ENCODE results near the gene LZTFL1.

The LZTFL1 gene

DNA sequence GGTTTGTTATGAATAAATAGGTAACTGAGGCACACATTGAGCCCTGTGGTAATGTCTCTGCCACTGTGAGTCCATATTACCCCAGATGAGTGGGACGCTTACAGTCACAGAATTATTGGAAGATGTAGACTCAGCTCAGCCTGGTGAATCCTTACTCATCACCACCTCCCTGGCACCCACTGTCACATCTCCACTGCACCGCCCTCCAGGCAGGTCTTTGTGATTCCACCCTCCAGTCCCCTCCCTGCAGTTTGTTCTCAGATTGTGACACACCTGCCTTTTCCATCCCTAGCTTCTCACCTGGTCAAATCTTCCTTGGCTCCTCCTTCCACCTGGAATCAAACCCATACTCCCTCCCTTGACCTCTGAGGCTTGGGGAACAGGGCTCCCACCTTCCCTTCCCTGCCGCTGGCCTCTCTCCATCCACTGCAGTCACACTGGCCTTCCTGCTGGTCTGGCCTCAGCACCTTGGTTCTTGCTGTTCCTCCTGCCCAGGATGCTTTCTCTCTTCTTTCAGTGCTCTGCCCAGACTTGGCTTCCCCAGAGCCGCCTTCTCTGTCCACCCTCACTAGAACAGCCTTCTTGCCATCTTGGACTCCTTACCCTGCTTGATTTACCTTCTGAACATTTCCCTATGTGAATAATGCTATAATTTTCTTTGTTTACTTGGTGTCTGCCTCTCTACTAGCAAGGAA lies 55.0 kb downstream of the LZTFL1 start:
- DNase-seq (ENCODE audit: low read depth, low spot score) = no peak

DNA sequence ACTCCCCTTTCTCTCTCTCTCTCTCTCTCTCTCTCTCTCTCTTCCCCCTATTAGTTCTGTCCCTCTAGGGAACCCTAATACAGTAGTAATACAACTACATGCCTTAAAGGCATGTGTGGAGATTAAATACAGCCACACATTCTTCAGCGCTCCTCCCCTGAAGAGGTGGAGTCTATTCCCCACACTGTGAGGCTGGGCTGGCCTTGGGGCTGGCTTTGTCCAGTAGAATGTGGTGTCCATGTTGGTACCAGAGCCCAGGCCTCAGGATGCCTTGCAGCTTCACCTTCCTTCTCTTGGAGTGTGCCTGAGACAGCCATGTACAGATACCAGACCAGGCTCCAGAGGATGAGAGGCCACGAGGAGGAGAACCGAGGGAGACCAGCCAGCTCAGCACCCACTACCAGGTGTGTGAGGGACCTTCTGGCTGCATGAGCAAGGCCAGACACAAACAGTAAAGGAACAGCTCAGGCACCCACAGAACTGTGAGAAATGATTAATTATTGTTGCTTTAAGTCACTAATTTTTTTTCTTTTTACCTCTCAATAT lies 56.2 kb downstream of the LZTFL1 start:
- no peak for DNase-seq (ENCODE audit: low read depth, low spot score)

DNA sequence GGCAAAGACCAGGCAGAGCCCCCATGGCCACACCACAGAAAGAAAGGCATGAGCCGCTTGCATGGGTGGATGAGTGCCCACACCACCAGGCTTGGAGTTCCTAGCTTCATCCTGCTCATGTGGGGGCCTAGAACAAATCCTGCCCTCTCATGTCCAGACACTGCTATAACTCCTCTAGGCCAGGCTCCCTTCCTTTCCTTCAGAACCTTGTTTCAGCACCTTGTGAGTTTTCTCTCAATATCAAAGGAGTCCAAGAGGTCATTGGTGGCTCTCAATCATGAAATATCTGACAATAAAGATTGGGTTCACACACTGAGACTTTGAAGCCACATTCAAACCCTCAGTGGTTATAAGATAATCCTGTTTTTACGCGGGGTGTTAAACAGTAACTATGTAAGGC lies 58.3 kb downstream of the LZTFL1 start:
- no peak for DNase-seq (ENCODE audit: low read depth, low spot score)

DNA sequence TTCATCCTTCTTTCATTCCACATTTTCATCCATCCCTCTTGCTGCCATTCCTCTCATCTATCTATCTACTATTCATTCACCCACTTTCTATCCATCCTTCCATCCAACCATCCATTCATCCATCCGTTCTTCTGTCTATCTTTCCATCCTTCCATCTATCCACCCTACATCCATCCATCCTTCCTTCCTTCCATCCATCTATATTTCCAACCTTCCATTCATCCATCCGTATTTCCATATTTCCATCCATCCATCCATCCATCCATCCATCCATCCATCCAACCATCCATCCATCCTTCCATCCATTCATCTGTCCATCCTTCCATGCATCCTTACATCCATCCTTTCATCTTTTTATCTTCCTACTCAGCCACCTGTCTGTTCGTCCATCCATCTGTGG lies 59.5 kb downstream of the LZTFL1 start:
- DNase-seq (ENCODE audit: low read depth, low spot score) = no peak

DNA sequence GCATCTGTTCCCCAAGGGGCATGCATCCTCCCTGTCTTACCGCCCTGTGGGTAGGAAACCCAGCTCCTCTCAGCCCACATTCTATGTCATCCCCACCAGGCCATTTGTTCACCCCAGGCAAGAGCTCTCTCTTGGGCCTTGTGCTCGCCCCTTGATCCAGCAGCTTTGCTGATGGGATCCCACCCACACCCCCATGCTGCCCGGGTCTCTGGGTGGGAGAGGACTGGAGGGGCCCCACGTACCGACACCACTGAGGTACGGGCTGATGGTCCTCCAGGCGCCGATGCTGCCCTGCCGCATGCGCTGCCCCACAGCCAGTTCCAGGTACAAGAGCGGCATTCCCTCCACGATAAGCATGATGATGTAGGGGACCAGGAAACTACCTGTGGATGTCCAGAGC lies 60.1 kb downstream of the LZTFL1 start:
- no peak for DNase-seq (ENCODE audit: low read depth, low spot score)

DNA sequence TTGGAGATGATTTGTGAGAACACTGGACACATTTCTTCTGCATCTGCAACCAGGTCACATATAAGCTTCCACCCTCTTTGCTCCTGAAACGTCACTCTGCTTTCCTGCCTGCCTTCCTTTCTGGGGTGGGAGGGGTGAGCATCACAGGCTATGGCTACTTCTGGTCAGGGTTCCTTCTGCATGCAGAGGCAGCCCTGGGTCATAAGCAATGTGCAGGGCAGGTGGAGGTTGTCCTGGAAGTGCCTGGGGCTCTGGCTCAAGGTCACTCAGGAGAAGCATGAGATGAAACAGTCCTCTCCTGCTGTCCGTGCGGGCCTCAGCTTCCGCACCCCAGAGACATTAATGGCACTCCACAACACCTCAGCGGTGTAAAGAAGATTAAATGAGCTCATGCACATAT lies 60.6 kb downstream of the LZTFL1 start:
- no peak for DNase-seq (ENCODE audit: low read depth, low spot score)

DNA sequence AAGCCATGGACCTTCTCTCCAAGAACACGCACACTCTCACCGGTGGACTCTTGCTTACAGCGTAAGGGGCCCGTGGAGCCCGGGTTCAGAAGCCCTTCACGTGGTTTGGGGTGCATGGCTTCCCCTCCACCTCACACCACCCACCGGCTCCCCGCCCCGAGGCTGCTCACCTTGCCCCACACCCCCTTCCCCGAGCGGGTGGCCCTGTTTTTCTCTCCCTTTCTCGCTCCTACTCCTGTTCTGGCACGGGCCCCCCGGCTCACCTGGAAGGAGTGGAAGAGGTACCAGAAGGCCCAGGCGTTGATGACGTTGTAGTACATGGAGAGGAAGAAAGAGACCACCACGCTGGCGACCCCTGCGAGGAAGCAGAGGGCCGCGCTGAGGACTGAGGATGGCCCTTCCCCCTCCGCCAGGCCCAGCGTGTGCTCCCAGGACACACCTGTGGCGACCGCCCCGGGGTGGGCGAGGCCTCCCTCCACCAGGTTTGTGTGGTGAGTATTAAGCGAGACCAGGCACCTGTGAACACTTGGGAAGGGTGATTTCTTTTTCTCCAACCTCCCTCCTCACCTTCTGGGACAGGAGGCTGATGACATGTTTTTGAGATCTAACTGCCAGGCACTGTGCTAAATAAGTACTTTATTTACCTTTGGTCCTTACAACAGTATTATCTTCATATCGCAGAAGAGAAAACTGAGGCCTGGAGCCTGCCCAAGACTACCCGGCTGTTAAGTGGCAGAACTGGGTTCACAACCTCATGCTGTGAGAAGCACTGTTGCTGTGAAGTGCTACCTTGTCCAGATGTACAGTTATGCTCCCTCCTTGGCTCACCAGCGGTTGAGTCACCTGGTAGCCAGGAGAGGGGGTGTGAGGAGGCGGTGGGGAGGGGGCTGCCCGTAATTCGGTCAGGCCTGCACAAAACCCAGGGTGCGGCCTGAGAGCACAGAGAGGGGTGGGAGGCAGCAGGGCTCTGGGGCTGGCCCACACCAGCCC lies 61.9 kb downstream of the LZTFL1 start:
- DNase-seq (ENCODE audit: low read depth, low spot score) = no peak

DNA sequence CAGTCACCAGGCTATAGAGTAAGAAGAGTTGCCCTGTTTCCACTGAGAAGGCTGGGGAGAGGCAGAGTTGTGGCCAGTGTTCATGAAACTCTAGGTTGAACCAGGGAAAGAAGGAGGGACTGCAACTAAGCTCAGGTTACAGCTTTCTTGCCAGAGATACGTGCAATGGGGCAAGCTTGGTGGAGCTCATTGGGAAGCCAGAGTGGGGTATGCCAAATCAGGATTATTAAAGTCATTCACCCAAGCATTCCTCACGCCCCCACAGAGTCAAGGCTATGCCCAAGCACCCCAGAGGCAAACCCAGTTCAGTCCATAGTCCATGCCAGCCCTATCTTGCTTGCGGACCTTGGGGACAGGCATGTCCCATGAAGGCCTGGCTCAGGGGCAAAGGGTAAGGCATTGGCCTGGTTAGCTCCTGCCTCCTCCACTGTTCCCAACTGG lies 63.1 kb downstream of the LZTFL1 start:
- no peak for DNase-seq (ENCODE audit: low read depth, low spot score)

DNA sequence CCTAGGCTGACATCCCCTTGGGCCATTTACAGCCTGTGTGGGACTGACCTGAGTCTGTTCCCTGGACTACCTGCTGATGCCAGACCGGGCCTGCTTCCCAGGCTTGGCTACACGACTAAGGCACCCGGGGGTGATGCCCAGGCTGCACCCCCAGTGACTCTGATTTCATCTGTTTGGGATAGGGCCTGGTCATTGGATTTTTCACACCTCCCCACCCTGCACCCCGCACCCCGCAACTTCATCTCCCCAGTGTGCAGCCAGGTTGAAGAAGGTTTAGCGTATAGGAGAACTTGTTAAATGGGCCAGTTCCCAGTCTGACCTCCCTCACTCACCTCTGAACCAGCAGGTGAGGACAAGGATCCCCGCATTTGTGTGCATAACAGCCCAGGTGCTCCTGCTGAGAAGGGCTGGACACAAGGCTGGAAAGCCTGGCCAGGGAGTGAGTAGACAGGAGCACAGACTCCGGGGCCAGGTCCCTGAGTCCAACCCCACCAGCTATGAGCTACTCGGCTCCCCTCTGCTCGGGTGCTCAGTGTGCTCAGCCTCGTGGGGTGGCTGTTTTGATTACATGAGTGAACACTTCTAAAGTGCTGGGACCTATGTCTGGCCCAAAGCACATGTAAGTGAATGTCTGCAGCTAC lies 64.1 kb downstream of the LZTFL1 start:
- DNase-seq (ENCODE audit: low read depth, low spot score) = no peak

DNA sequence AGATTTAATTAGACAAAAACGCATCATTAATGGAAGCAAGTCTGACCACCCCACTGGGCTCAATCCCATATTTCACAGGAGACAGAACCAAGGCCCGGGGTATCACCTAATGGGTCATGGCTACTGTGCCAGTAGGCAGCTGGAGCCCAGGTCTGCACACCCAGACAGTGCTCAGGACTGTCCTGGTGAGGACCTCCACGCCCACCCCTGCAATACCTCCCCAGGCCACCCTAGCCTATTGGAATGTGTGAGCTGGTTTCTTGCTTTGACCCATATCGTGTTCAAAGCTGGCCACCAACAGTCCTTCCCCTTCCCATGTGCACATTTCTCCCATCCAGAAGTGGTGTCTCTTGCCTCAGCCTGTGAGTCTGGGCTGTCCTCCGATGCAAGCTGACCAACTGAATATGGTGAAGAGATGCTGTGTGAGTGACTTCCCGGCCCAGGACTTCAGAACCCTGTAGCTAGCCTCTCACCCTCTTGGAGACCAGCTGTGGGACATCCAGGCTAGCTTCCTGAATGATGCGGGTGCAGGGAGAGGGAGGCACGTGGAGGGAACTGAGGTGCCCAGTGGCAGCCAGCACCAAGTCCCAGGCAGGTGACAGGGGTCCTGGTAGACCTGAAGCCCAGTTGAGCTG lies 64.7 kb downstream of the LZTFL1 start:
- DNase-seq (ENCODE audit: low read depth, low spot score) = no peak

DNA sequence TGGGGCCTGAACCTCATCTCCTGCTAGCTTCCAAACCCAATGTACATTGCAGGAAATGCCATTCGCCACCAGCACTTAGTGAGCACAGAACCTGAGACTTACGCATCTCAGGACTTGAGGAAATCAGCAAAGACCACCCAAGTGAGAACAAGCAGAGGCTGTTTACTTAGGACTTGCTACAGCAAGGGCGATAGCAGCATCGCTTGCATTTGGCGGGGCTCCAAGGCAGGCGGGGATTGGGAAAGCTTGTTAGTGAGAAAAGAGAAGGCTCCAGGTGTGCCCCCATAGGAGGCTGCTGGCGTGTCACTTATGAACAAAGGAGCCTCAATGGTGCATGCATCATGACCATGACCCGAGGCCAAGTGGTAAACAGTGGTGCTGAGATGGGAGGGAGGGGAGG lies 65.3 kb downstream of the LZTFL1 start:
- DNase-seq (ENCODE audit: low read depth, low spot score) = no peak

DNA sequence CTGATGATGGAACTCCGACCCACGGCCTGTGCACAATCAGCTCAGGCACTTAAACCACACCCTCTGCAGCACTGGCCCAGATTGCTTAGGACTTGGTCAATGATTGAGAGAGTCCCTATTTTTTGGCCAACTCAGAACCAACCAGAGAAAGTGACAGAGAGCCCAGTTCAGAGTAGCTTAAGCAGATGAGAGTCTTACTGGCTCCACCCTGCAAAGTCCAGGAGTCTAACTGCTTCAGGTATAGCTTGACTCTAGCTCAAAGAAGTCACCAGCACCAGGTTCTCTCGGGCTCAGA lies 65.7 kb downstream of the LZTFL1 start:
- no peak for DNase-seq (ENCODE audit: low read depth, low spot score)

DNA sequence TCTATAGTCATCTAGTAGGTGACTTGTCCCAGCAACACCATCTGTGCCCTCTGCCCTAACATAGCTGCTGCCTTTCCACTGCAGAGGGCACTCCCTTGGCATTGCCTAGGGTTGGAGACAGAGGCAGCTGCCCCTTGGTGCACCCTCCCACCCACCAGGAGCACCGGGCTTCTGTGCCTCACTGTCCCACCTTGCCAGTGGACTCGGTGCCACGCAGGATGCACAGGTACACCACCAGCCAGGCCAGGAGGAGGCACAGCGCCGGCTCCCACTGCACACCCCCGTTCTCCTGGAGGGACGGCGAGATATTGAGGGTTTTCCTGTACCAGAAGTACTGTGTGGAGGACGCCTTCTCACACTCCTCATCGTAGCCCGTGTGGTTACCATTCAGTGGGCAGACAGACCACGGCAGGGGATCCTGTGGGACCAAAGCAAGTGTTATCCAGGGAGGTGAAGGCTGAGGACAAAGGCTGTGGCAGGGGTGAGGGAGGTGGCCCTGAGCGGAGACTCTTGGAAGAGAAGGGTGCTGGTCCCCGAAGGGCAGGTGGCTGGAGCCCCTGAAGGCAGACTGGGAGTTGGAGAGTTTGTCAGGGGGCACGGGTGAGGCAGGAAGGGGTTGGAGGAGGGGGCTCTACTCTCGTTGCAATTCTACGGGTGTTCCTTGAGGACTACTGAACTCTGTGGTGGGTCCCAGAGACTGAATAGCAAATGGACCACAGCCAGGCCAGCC lies 66.2 kb downstream of the LZTFL1 start:
- no peak for DNase-seq (ENCODE audit: low read depth, low spot score)

DNA sequence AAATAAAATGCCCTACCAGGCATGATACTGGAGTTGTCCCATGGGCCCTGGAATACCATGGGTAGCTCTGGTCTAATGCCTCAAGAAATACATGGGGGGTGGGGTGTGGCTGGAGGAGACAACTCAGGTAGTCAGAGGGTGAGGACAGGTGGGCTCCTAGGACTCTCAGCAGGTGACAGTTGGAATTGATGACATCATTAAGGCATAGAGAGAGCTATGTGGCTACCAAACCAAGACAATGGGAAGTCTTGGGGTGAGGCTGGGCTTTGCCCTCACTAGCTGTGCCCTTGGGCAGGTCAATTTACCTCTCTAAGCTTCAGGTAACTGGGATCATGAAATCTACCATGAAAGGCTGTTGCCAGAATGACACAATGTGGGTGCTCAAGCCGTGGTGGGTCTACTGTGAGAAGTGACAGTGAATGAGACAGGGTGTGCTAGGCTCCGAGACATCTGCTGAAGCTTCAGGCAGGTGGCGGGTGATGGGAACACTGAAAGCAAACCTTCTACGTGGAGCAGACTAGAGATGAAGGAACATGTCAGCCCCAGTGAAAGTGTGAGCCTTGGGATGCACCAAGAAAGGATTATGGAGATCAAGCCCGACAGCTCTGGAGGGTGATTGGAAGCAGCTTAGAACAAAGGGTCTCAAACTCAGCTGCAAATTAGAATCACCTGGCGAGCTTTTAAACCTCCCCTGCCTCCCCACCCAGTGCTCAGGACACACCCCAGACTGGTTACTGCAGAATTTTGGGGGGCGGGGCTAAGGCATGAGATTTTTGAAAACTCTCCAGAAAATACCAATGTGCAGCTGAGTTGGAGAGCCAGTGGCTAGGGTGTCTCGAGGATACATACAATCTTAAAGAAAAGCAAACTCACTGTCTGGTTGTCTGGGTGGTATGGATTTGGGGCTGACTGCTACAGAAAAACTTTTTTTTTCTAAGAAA lies 67.1 kb downstream of the LZTFL1 start:
- no peak for DNase-seq (ENCODE audit: low read depth, low spot score)

DNA sequence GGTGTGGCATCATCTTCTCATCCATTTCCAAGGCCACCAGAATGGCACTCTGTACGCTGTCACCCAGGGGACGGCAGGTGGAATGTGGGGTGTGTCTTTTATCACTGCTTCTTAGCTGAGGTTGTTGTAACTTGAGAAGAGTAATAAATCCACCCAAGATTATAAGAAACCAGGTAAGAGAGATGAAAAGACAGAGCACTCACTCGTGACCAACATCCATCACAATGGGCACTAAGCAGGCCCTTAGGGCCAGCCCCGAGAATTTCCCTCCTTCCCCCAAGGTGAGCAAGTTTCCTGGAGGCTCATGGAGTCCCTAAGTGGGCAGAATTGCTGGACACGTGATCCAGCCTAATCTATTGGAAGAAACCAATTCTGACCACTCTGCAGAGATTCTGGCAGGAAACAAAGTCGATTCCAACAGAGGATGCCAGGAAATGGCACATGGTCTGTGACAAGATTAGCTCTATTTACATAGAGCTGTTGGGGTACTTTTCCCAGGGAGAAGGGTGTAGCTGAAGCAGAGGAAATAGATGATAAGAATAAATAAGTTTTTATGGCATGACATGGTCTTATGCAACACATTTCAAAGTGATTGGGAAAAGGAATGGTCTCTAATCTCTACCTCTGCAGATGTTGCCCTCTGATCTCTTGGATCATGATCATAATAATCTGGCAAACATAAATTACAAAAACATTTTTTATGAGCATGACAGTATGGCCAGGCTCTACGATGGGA lies 68.0 kb downstream of the LZTFL1 start:
- no peak for DNase-seq (ENCODE audit: low read depth, low spot score)

Data from ELF-1 (cell line).